Measurements from ENCODE around the gene KCNIP1. TPM values are rescaled to one million over a fixed set of nuclear protein-coding genes. Genes with fewer than 3 reads are reported as not detected.

KCNIP1 gene
- total and polyA plus RNA-seq, 2 of the 8 experiments (the other 6 are each of a cell fraction or from before 2014, with no cell fraction given): 0.52 to 0.83 TPM

- Histone ChIP-seq H3K9ac (replicated peaks in 1 of 4; ENCODE audit: extremely low read depth in 1 of 4, low read depth in 3 of 4, low read length in 3 of 4) (no peak overlapping the region), H2BK5ac (ENCODE audit: low read depth, low read length) (no peak overlapping the region), H2BK120ac (replicated peaks; ENCODE audit: low read depth, low read length) (no peak overlapping the region), H3K4me3 (ENCODE audit: extremely low read depth in 1 of 4, insufficient read depth in 2 of 4, low read depth in 3 of 4, low read length in 4 of 4) (no peak overlapping the region), H3K23ac (ENCODE audit: insufficient read length) (no peak overlapping the region), H3K4me2 (ENCODE audit: insufficient read depth in 1 of 2, low read depth in 2 of 2, low read length in 2 of 2) (no peak overlapping the region), H4K5ac (ENCODE audit: insufficient read length, low read depth, low read length) (no peak overlapping the region), H2BK12ac (ENCODE audit: low read depth, low read length) (no peak overlapping the region), H3K14ac (ENCODE audit: insufficient read length) (no peak overlapping the region), H4K8ac (ENCODE audit: extremely low read depth, insufficient read depth, low read length) (no peak overlapping the region), H3K79me2 (ENCODE audit: control insufficient read depth in 1 of 2, insufficient read depth in 2 of 2, low read length in 2 of 2) (no peaks in the 10 kb centered on the region), H3K27ac (ENCODE audit: low read depth, low read length) (no peak overlapping the region), H3K27me3 (replicated peaks in 1 of 4; ENCODE audit: control insufficient read depth in 3 of 4, extremely low read depth in 1 of 4, insufficient read depth in 3 of 4, low read length in 3 of 4) (no peaks in the 10 kb centered on the region), H3K9me3 (ENCODE audit: insufficient read depth in 2 of 2, low read depth in 1 of 2, low read length in 1 of 2) (no peaks in the 10 kb centered on the region), H4K20me1 (replicated peaks in 1 of 2; ENCODE audit: control insufficient read depth in 1 of 2, insufficient read depth in 2 of 2, low read length in 2 of 2) (no peaks in the 10 kb centered on the region), H2BK20ac (ENCODE audit: low read length) (no peak overlapping the region), H3K23me2 (ENCODE audit: low read depth, low read length) (no peaks in the 10 kb centered on the region), H2BK15ac (ENCODE audit: low read length) (no peak overlapping the region), H3K18ac (ENCODE audit: extremely low read depth, low read length) (no peak overlapping the region), H4K91ac (replicated peaks; ENCODE audit: insufficient read length, low read length) (no peak overlapping the region), H3K56ac (replicated peaks; ENCODE audit: insufficient read length, low read depth, low read length) (no peak overlapping the region), H2AFZ (ENCODE audit: low read length) (no peak overlapping the region), H3K79me1 (ENCODE audit: low read depth, low read length) (no peaks in the 10 kb centered on the region), H3K4ac (replicated peaks; ENCODE audit: insufficient read length, low read depth, low read length) (no peak overlapping the region), H2AK5ac (ENCODE audit: low read depth, low read length) (no peak overlapping the region), H3K36me3 (ENCODE audit: control insufficient read depth in 2 of 4, insufficient read depth in 4 of 4, low read length in 3 of 4) (no peaks in the 10 kb centered on the region), H3K4me1 (replicated peaks in 1 of 4; ENCODE audit: control insufficient read depth in 3 of 4, insufficient read depth in 4 of 4, low read length in 3 of 4) (peaks cover 0 to 5% (median 3%) of the 10 kb centered on the region in 4 experiments; a peak in 3 of 7 replicates)
- CTCF ChIA-PET (ENCODE audit: partially characterized antibody): interaction anchor here (1.2 to 5.0 kb wide), 6 partner anchors 9 to 138 kb away, joined by 3 to 18 read pairs (median 8); no protein-coding TSS in a partner anchor
- FAIRE-seq (no peak), DNase-seq (ENCODE audit: low read depth in 1 of 2, low spot score in 2 of 2) (no peak)
- 88% methylated on average over 2 of the region's 2 CpGs; no CpG with 5 or more reads in 1 of the 2 experiments for WGBS, 2 experiments (ENCODE audit: extremely low coverage in 1 of 2, insufficient coverage in 1 of 2, insufficient read length in 1 of 2, insufficient replicate concordance in 2 of 2, low coverage in 1 of 2, low lambda C conversion rate in 2 of 2, missing lambda C conversion rate in 1 of 2)
- POLR2A ChIA-PET (ENCODE audit: partially characterized antibody): no interaction called here
- TF ChIP-seq CHD2 (IDR thresholded peaks at IDR 0.05; ENCODE audit: low read length) (no peak), FOSL1 (IDR thresholded peaks at IDR 0.05; ENCODE audit: insufficient read depth, low read depth, low read length) (no peak), TEAD4 (IDR thresholded peaks at IDR 0.05; ENCODE audit: low read depth, low read length) (no peak), SIRT6 (IDR thresholded peaks at IDR 0.05; ENCODE audit: low read length) (no peak), SP4 (IDR thresholded peaks at IDR 0.05; ENCODE audit: low read length) (no peak), YY1 (IDR thresholded peaks at IDR 0.05; ENCODE audit: low read depth, low read length) (no peak), HDAC6 (IDR thresholded peaks at IDR 0.05; ENCODE audit: low read depth, low read length) (no peak), TAF1 (IDR thresholded peaks at IDR 0.05; ENCODE audit: low read depth, low read length) (no peak), SAP30 (IDR thresholded peaks at IDR 0.05; ENCODE audit: insufficient read depth, insufficient replicate concordance, low read length) (no peak), CHD1 (IDR thresholded peaks at IDR 0.05; ENCODE audit: low read depth, low read length) (no peak), E2F6 (IDR thresholded peaks at IDR 0.05) (no peak), GTF2F1 (IDR thresholded peaks at IDR 0.05; ENCODE audit: borderline replicate concordance, low read depth, low read length) (no peak)
Measured at GRCh38 chr5:170494041-170494440, 9.8 kb upstream of the KCNIP1 start.

All from H1 (cell line).